ENCODE results near the gene GTF3C4.

Gene GTF3C4

DNA sequence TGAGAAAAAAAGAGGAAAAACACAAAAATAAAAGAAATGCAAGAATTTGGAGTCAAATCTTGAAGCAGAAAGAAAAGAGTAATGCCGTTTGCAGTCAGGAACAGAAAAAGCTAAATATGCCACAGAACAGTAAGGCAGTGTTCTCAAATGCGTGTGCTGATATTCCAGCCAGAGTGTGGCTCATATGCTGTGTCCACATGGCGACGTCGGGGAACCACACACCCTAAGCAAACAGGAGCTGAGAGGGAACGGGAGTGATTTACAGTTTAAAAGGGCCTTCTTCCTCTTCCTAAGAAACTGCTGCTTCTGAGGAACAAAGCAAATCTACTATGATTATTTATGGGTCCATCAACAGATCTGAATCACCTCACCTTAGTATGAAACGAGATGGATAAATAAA is 43.2 kb upstream of the GTF3C4 start:
- Histone ChIP-seq H4K20me1 (ENCODE audit: control insufficient read depth, insufficient read depth, low read depth, low read length) (no peaks in the 10 kb centered on the region), H3K4me2 (ENCODE audit: low read length) (no peak overlapping the region), H3K27me3 (ENCODE audit: control insufficient read depth, low read length) (no peaks in the 10 kb centered on the region), H3K9me2 (replicated peaks; ENCODE audit: control insufficient read depth, low read length) (no peaks in the 10 kb centered on the region), H3K36me3 (ENCODE audit: control insufficient read depth, low read length) (peaks cover 75% of the 10 kb centered on the region), H3K4me1 (ENCODE audit: control insufficient read depth, low read length) (no peaks in the 10 kb centered on the region), H3K4me3 (ENCODE audit: low read length) (no peak overlapping the region), H3K9me3 (ENCODE audit: control insufficient read depth, insufficient read depth, low read length) (no peaks in the 10 kb centered on the region), H3K79me2 (ENCODE audit: control insufficient read depth, low read length) (no peaks in the 10 kb centered on the region), H3F3A (ENCODE audit: control insufficient read depth, insufficient read depth) (no peaks in the 10 kb centered on the region), H3K27ac (ENCODE audit: low read depth, low read length) (no peak overlapping the region)
- TF ChIP-seq, protein P1, sequence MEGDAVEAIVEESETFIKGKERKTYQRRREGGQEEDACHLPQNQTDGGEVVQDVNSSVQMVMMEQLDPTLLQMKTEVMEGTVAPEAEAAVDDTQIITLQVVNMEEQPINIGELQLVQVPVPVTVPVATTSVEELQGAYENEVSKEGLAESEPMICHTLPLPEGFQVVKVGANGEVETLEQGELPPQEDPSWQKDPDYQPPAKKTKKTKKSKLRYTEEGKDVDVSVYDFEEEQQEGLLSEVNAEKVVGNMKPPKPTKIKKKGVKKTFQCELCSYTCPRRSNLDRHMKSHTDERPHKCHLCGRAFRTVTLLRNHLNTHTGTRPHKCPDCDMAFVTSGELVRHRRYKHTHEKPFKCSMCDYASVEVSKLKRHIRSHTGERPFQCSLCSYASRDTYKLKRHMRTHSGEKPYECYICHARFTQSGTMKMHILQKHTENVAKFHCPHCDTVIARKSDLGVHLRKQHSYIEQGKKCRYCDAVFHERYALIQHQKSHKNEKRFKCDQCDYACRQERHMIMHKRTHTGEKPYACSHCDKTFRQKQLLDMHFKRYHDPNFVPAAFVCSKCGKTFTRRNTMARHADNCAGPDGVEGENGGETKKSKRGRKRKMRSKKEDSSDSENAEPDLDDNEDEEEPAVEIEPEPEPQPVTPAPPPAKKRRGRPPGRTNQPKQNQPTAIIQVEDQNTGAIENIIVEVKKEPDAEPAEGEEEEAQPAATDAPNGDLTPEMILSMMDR (IDR thresholded peaks at IDR 0.05; ENCODE audit: low read depth, low read length, poor library complexity, severe bottlenecking): no peak
- no peak for TF ChIP-seq EZH2phosphoT487 (IDR thresholded peaks at IDR 0.05; ENCODE audit: borderline replicate concordance, low read length)

DNA sequence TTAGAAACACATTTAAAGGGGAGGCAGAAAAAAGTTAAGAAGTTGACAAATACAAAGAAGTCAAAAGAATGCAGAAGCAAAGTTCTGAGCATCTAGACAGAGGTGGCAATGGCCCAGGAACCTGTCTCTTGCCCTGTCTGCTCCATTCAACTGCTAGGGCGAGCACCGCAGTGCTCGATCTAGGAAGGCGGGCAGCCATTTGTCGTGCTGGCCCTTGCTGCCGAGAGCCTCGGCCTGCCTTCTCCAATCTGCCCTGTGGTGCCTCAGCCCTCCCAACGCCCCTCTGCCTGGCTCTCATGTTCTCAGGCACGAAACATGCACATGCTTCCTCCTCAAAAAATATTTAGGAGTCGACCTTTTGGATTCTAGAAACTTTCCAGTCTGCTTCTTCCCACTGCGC is 42.7 kb upstream of the GTF3C4 start:
- Histone ChIP-seq H3F3A (ENCODE audit: control insufficient read depth, insufficient read depth) (no peaks in the 10 kb centered on the region), H3K36me3 (ENCODE audit: control insufficient read depth, low read length) (peaks cover 74% of the 10 kb centered on the region), H3K4me3 (ENCODE audit: low read length) (no peak overlapping the region), H3K9me2 (replicated peaks; ENCODE audit: control insufficient read depth, low read length) (no peaks in the 10 kb centered on the region), H3K9me3 (ENCODE audit: control insufficient read depth, insufficient read depth, low read length) (no peaks in the 10 kb centered on the region), H4K20me1 (ENCODE audit: control insufficient read depth, insufficient read depth, low read depth, low read length) (no peaks in the 10 kb centered on the region), H3K4me1 (ENCODE audit: control insufficient read depth, low read length) (no peaks in the 10 kb centered on the region), H3K4me2 (ENCODE audit: low read length) (no peak overlapping the region), H3K27me3 (ENCODE audit: control insufficient read depth, low read length) (no peaks in the 10 kb centered on the region), H3K79me2 (ENCODE audit: control insufficient read depth, low read length) (no peaks in the 10 kb centered on the region), H3K27ac (ENCODE audit: low read depth, low read length) (no peak overlapping the region)
- TF ChIP-seq EZH2phosphoT487 (IDR thresholded peaks at IDR 0.05; ENCODE audit: borderline replicate concordance, low read length): no peak
- TF ChIP-seq, protein P1 (IDR thresholded peaks at IDR 0.05; ENCODE audit: low read depth, low read length, poor library complexity, severe bottlenecking): no peak

DNA sequence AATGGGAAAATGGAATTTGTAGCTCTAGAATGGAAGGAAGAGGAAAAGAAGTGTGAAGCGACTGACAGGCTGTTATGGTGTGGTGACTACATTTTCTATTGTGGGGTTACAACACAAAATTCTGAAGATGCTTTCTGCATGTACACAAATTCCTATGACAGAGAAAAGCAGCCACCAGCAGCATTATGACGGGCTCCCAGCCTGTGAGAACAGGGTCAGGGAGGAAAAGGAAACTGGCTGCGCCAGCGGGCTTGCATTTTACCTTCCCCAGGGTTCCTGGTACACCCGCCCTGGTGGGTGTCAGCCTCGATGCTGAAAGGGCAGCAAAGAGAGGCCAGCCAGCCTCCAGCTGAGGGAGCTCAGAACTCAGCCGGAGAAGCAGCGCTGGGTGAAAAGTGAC is 41.5 kb upstream of the GTF3C4 start:
- H3K36me3 ChIP-seq (ENCODE audit: control insufficient read depth, low read length): peaks cover 86% of the 10 kb centered on the region
- no peaks in the 10 kb centered on the region for H3K27me3 ChIP-seq (ENCODE audit: control insufficient read depth, low read length)
- no peak overlapping the region for H3K27ac ChIP-seq (ENCODE audit: low read depth, low read length)
- no peak overlapping the region for H3K4me3 ChIP-seq (ENCODE audit: low read length)
- H3F3A ChIP-seq (ENCODE audit: control insufficient read depth, insufficient read depth): no peaks in the 10 kb centered on the region
- H4K20me1 ChIP-seq (ENCODE audit: control insufficient read depth, insufficient read depth, low read depth, low read length): no peaks in the 10 kb centered on the region
- H3K4me1 ChIP-seq (ENCODE audit: control insufficient read depth, low read length): no peaks in the 10 kb centered on the region
- no peaks in the 10 kb centered on the region for H3K79me2 ChIP-seq (ENCODE audit: control insufficient read depth, low read length)
- no peaks in the 10 kb centered on the region for H3K9me3 ChIP-seq (ENCODE audit: control insufficient read depth, insufficient read depth, low read length)
- H3K4me2 ChIP-seq (ENCODE audit: low read length): no peak overlapping the region
- no peak for TF ChIP-seq EZH2phosphoT487 (IDR thresholded peaks at IDR 0.05; ENCODE audit: borderline replicate concordance, low read length)
- TF ChIP-seq, protein P1 (IDR thresholded peaks at IDR 0.05; ENCODE audit: low read depth, low read length, poor library complexity, severe bottlenecking): no peak
- H3K9me2 ChIP-seq (replicated peaks; ENCODE audit: control insufficient read depth, low read length): no peaks in the 10 kb centered on the region

DNA sequence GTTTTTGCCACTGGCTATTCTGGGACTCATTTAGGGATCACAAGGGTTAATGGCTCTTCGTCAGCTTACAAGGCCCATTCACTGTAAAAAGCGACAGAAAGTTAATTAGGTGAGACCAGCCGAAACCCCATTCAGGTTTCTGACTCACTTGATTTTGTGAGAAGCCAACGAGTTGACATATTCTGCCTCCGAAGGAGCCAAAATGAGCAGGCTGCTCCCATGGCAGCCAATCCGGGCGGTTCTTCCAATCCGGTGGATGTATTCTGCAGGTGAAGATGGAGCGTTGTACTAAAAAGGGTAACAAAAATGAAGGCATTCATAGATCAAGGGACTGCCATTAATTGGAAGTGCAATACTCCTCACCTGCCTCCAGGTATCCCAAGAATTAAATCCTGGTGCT is 40.1 kb upstream of the GTF3C4 start:
- peaks cover 79% of the 10 kb centered on the region for H3K36me3 ChIP-seq (ENCODE audit: control insufficient read depth, low read length)
- no peaks in the 10 kb centered on the region for H3K27me3 ChIP-seq (ENCODE audit: control insufficient read depth, low read length)
- H3K4me2 ChIP-seq (ENCODE audit: low read length): no peak overlapping the region
- no peak overlapping the region for H3K27ac ChIP-seq (ENCODE audit: low read depth, low read length)
- H3F3A ChIP-seq (ENCODE audit: control insufficient read depth, insufficient read depth): no peaks in the 10 kb centered on the region
- H4K20me1 ChIP-seq (ENCODE audit: control insufficient read depth, insufficient read depth, low read depth, low read length): no peaks in the 10 kb centered on the region
- no peaks in the 10 kb centered on the region for H3K9me3 ChIP-seq (ENCODE audit: control insufficient read depth, insufficient read depth, low read length)
- no peaks in the 10 kb centered on the region for H3K9me2 ChIP-seq (replicated peaks; ENCODE audit: control insufficient read depth, low read length)
- no peak overlapping the region for H3K4me3 ChIP-seq (ENCODE audit: low read length)
- no peaks in the 10 kb centered on the region for H3K4me1 ChIP-seq (ENCODE audit: control insufficient read depth, low read length)
- TF ChIP-seq, protein P1 (IDR thresholded peaks at IDR 0.05; ENCODE audit: low read depth, low read length, poor library complexity, severe bottlenecking): no peak
- TF ChIP-seq EZH2phosphoT487 (IDR thresholded peaks at IDR 0.05; ENCODE audit: borderline replicate concordance, low read length): no peak
- no peaks in the 10 kb centered on the region for H3K79me2 ChIP-seq (ENCODE audit: control insufficient read depth, low read length)
